ENCODE measurements around the gene OLFML3.

The OLFML3 gene

GRCh38 chr1:114025609-114026401, 46.5 kb downstream of the OLFML3 start:
- DNase-seq (ENCODE audit: low read depth in 1 of 2, low spot score in 1 of 2) = no peak

DNA sequence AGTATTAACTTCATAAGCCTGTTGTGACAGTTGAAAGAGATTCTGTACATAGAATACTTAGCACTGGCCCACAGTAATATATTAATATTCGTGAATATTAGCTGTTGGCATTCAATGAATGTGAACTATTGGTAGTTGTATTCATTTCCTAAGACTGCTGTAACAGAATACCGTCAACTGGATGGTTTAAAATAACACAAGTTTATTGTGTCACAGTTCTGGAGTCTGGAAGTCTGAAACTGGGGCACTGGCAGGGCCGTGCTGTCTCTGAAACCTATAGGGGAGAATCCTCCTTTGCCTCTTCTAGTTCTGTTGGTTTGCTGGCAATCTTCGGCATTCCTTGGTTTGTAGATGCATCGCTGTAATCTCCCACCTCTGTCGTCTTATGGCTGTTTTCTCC, 47.5 kb downstream of the OLFML3 start:
- DNase-seq (ENCODE audit: low read depth in 1 of 2, low spot score in 1 of 2) = no peak

All from activated T-helper 1 cell treated with anti-CD3 and anti-CD28 coated beads, Interleukin-2, amount 50 U/mL, for 16 hours (primary cell).